Measurements from ENCODE around the gene VSIG10.

Gene VSIG10

GRCh38 chr12:118044075-118044474, 59.7 kb downstream of the VSIG10 start:
- DNase-seq (ENCODE audit: low read depth, low spot score), result no peak
- POLR2A ChIA-PET, result interaction anchor here (1.0 kb wide), 1 partner anchor 9 kb away, joined by 5 read pairs; no protein-coding TSS in a partner anchor
- no peak overlapping the region for H3K4me3 ChIP-seq (ENCODE audit: low read depth, low read length)
- TF ChIP-seq CTCF (IDR thresholded peaks at IDR 0.05; ENCODE audit: insufficient read depth, low read length, missing control alignments), result no peak
- CTCF ChIA-PET, result interaction anchor here (1.5 to 5.1 kb wide), 6 partner anchors 9 to 169 kb away, joined by 5 to 42 read pairs (median 6); partner anchors contain the start of gene VSIG10

GRCh38 chr12:118042091-118042490, 61.7 kb downstream of the VSIG10 start:
- ChIA-PET POLR2A (no interaction called here), CTCF (no interaction called here)
- no peak overlapping the region for H3K4me3 ChIP-seq (ENCODE audit: low read depth, low read length)
- TF ChIP-seq CTCF (IDR thresholded peaks at IDR 0.05; ENCODE audit: insufficient read depth, low read length, missing control alignments), result no peak
- no peak for DNase-seq (ENCODE audit: low read depth, low spot score)

- POLR2A ChIA-PET, result no interaction called here
- DNase-seq (ENCODE audit: low read depth, low spot score), result no peak
- CTCF ChIA-PET, result interaction anchor here (10.1 kb wide), 1 partner anchor 163 kb away, joined by 233 read pairs; no protein-coding TSS in a partner anchor
- H3K4me3 ChIP-seq (ENCODE audit: low read depth, low read length), result no peak overlapping the region
- no peak for TF ChIP-seq CTCF (IDR thresholded peaks at IDR 0.05; ENCODE audit: insufficient read depth, low read length, missing control alignments)
Measured at GRCh38 chr12:118038137-118038536, 65.7 kb downstream of the VSIG10 start.

- no peak overlapping the region for H3K4me3 ChIP-seq (ENCODE audit: low read depth, low read length)
- ChIA-PET POLR2A (no interaction called here), CTCF (interaction anchor here (0.9 to 10.1 kb wide), 6 partner anchors 9 to 179 kb away, joined by 3 to 233 read pairs (median 17); partner anchors contain the start of gene PEBP1)
- no peak for TF ChIP-seq CTCF (IDR thresholded peaks at IDR 0.05; ENCODE audit: insufficient read depth, low read length, missing control alignments)
- DNase-seq (ENCODE audit: low read depth, low spot score), result no peak
Measured at GRCh38 chr12:118036672-118037411, 67.0 kb downstream of the VSIG10 start.

- POLR2A ChIA-PET, result interaction anchor here (1.7 kb wide), 1 partner anchor 9 kb away, joined by 5 read pairs; no protein-coding TSS in a partner anchor
- CTCF ChIA-PET, result interaction anchor here (0.7 to 10.1 kb wide), 20 partner anchors 10 to 340 kb away, joined by 3 to 233 read pairs (median 4); partner anchors contain the start of gene RFC5
- no peak for DNase-seq (ENCODE audit: low read depth, low spot score)
Measured at GRCh38 chr12:118035190-118036041, 68.4 kb downstream of the VSIG10 start.

More at GRCh38 chr12:118035190-118036041, 68.4 kb downstream of the VSIG10 start:
- peak; percentile 13 for TF ChIP-seq CTCF (IDR thresholded peaks at IDR 0.05; ENCODE audit: insufficient read depth, low read length, missing control alignments)
- no peak overlapping the region for H3K4me3 ChIP-seq (ENCODE audit: low read depth, low read length)

All from AG04449 (cell line).